A673 (cell line): ENCODE measurements around the gene AMBRA1.

Source experiments
- EZH2 ChIP-seq: fragments of 200-600 bp; sonication (generic); IDR thresholded peaks from 2 replicates; pipeline ENCODE4 v1.6.1; 2017; ENCODE audit warnings: borderline replicate concordance, low read depth, mild to moderate bottlenecking, mixed read lengths, antibody characterized with exemption, low read length; ENCODE audit not compliant: poor library complexity, severe bottlenecking
- TF ChIP-seq, protein P1 (sequence below): fragments of 300-800, 200-600 bp; sonication (generic); conservative IDR thresholded peaks from 2 replicates; pipeline ENCODE4 v1.5.1; 2017; ENCODE audit warnings: low read depth, mild to moderate bottlenecking, antibody characterized with exemption, low read length, moderate library complexity, mixed read lengths

DNA sequence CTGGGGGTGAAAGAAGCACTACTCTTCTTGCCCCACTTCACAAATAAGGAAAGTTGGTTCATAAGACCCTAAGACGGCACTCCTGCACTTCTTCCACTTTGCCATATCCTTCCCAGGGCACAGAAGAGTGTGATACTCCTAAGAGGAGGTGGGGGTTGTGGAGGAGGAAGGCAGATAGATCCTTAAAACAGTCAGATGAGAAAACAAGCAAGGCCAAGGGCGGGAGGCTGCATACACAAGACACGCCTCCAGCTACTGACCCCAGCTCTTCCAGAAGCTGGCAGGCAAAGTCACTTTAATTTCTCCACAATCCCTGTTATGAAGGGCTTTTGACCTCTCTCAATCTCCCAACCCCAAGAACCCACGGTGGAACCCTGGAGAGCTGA, 200.6 kb downstream of the AMBRA1 start:
- TF ChIP-seq, protein P1, sequence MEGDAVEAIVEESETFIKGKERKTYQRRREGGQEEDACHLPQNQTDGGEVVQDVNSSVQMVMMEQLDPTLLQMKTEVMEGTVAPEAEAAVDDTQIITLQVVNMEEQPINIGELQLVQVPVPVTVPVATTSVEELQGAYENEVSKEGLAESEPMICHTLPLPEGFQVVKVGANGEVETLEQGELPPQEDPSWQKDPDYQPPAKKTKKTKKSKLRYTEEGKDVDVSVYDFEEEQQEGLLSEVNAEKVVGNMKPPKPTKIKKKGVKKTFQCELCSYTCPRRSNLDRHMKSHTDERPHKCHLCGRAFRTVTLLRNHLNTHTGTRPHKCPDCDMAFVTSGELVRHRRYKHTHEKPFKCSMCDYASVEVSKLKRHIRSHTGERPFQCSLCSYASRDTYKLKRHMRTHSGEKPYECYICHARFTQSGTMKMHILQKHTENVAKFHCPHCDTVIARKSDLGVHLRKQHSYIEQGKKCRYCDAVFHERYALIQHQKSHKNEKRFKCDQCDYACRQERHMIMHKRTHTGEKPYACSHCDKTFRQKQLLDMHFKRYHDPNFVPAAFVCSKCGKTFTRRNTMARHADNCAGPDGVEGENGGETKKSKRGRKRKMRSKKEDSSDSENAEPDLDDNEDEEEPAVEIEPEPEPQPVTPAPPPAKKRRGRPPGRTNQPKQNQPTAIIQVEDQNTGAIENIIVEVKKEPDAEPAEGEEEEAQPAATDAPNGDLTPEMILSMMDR = no peak; the same call in 1 of the 2 replicates
- TF ChIP-seq EZH2 = no peak
